A673 (cell line): ENCODE results near the gene JAG2. TPM values are rescaled to one million over a fixed set of nuclear protein-coding genes. Genes with fewer than 3 reads are reported as not detected.

Experiments
- BruUV-seq: library from RNA; stranded (reverse); fragments of 400-500 nt; replicated peaks from 2 replicates; lab custom pipeline; 2021; lab: Mats Ljungman, UMichigan
- CTCF ChIA-PET: fragments of 300-600 bp; sonication (Branson Sonifier 250); formaldehyde crosslinking; loops from one replicate; lab custom pipeline; 2022; ENCODE audit warnings: antibody characterized with exemption; lab: Charles Lee
- POLR2A ChIA-PET: fragments of 300-600 bp; sonication (Branson Sonifier 250); formaldehyde crosslinking; loops from one replicate; lab custom pipeline; 2022; ENCODE audit warnings: antibody characterized with exemption; ENCODE audit not compliant: low non-redundant PET; lab: Charles Lee
- DNase-seq: peaks from one replicate; pipeline ENCODE4 v3.0.0-alpha.2; 2015; ENCODE audit warnings: low spot score
- H3K27ac ChIP-seq: fragments of 200-600 bp; sonication (generic); 2 replicates; pipeline ENCODE4 v1.5.1; 2016; ENCODE audit warnings: mixed run types, low read depth, mild to moderate bottlenecking, mixed read lengths, antibody characterized with exemption, low read length; ENCODE audit not compliant: poor library complexity, severe bottlenecking
- H3K27me3 ChIP-seq: fragments of 200-600 bp; sonication (generic); replicated peaks from 2 replicates; pipeline ENCODE4 v1.6.1; 2017; ENCODE audit warnings: mixed run types, low read depth, mild to moderate bottlenecking, mixed read lengths, antibody characterized with exemption, low read length; ENCODE audit not compliant: insufficient read depth, poor library complexity
- H3K36me3 ChIP-seq: fragments of 200-600 bp; sonication (generic); 2 replicates; pipeline ENCODE4 v1.6.1; 2016; ENCODE audit warnings: mixed run types, mild to moderate bottlenecking, mixed read lengths, antibody characterized with exemption, low read length; ENCODE audit not compliant: insufficient read depth, poor library complexity, severe bottlenecking
- H3K4me1 ChIP-seq: fragments of 200-600 bp; sonication (generic); 2 replicates; pipeline ENCODE4 v1.6.1; 2017; ENCODE audit warnings: mixed run types, mild to moderate bottlenecking, mixed read lengths, antibody characterized with exemption, low read length; ENCODE audit not compliant: insufficient read depth, poor library complexity, severe bottlenecking
- H3K4me3 ChIP-seq: fragments of 200-600 bp; sonication (generic); 2 replicates; pipeline ENCODE4 v1.5.1; 2016; ENCODE audit warnings: low read depth, mixed run types, mild to moderate bottlenecking, mixed read lengths, low read length; ENCODE audit not compliant: poor library complexity, severe bottlenecking
- H3K9me3 ChIP-seq: fragments of 200-600 bp; sonication (generic); 2 replicates; pipeline ENCODE4 v1.6.1; 2016; ENCODE audit warnings: mixed run types, low read depth, mild to moderate bottlenecking, mixed read lengths, antibody characterized with exemption, low read length; ENCODE audit not compliant: poor library complexity, severe bottlenecking
- CTCF ChIP-seq: fragments of 300-800, 200-600 bp; sonication (generic); conservative IDR thresholded peaks from 2 replicates; pipeline ENCODE4 v1.5.1; 2017; ENCODE audit warnings: low read depth, mild to moderate bottlenecking, antibody characterized with exemption, low read length, moderate library complexity, mixed read lengths
- EZH2 ChIP-seq: fragments of 200-600 bp; sonication (generic); IDR thresholded peaks from 2 replicates; pipeline ENCODE4 v1.6.1; 2017; ENCODE audit warnings: borderline replicate concordance, low read depth, mild to moderate bottlenecking, mixed read lengths, antibody characterized with exemption, low read length; ENCODE audit not compliant: poor library complexity, severe bottlenecking
- intact Hi-C: fragments of 100-400 bp; cut with micrococcal nuclease; formaldehyde crosslinking; loops from one replicate; pipeline ENCODE4 v1.10.0; 2022; ENCODE audit not compliant: unreplicated experiment
- total RNA-seq: library from RNA; stranded (reverse); gene quantifications from 2 replicates; pipeline ENCODE4 v1.2.3, GENCODE V29; 2021

Gene JAG2
- total RNA-seq, 1 experiment from 2014 or later: 14.3 TPM

DNA sequence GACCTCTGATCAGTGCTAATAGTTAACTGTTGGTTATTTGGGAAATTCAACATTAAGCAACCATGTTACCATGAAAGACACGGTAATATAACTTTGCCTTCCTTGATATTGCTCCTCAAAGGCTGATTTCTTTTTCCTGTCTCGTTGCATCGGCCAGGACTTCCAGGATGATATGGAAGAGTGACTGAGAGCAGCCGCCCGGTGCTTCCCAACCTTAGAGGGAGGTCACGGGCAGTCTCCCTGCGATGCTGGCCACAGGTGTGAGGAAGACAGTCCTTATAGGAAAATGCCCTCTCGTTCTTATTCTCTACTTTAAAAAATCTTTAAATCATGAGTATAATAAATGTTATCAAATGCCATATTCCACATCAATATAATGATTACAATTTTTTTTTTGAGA lies 70.3 kb downstream of the JAG2 start:
- BruUV-seq: no TSS peak
- no peaks in the 10 kb centered on the region for H3K36me3 ChIP-seq
- no peak overlapping the region for H3K4me3 ChIP-seq
- no peak overlapping the region for H3K27ac ChIP-seq
- ChIA-PET CTCF (no interaction called here), POLR2A (no interaction called here)
- no peak for TF ChIP-seq CTCF
- no peak for TF ChIP-seq EZH2
- intact Hi-C loops: no loop called here
- no peaks in the 10 kb centered on the region for H3K9me3 ChIP-seq
- H3K27me3 ChIP-seq: peaks cover 3% of the 10 kb centered on the region
- no peak for DNase-seq
- peaks cover 9% of the 10 kb centered on the region for H3K4me1 ChIP-seq

DNA sequence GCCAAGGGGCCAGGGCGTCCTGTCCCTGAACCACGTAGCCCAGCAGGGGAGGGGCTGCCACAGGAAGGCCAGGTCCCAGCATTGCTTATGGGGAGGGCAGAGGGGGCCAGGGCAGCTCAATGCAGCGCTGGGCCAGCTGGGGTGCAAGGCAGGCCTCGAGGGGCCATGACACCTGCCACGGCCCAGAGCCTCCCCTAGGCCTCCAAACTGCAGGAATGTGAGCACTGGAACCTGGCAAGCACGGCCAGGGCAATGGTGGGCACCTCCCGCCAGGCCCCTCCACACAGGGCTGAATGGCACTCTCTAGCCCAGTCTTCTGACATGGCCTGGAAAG lies 70.8 kb downstream of the JAG2 start:
- intact Hi-C loops: no loop called here
- POLR2A ChIA-PET: no interaction called here
- no peak for DNase-seq

GRCh38 chr14:105096206-105096875 lies 72.2 kb downstream of the JAG2 start:
- H3K4me1 ChIP-seq: peaks cover 14% of the 10 kb centered on the region
- no peak overlapping the region for H3K4me3 ChIP-seq
- BruUV-seq: no TSS peak
- intact Hi-C loops: no loop called here
- no peaks in the 10 kb centered on the region for H3K27me3 ChIP-seq
- no peaks in the 10 kb centered on the region for H3K9me3 ChIP-seq
- DNase-seq: no peak
- no peak overlapping the region for H3K27ac ChIP-seq
- H3K36me3 ChIP-seq: no peaks in the 10 kb centered on the region
- TF ChIP-seq CTCF (no peak), EZH2 (no peak)
- ChIA-PET POLR2A (no interaction called here), CTCF (no interaction called here)

More for the DNA sequence above, 70.8 kb downstream of the JAG2 start:
- BruUV-seq: no TSS peak
- Histone ChIP-seq H3K27me3 (no peaks in the 10 kb centered on the region), H3K36me3 (no peaks in the 10 kb centered on the region), H3K27ac (no peak overlapping the region), H3K9me3 (no peaks in the 10 kb centered on the region), H3K4me3 (no peak overlapping the region), H3K4me1 (peaks cover 12% of the 10 kb centered on the region)
- CTCF ChIA-PET: no interaction called here
- TF ChIP-seq CTCF: no peak
- no peak for TF ChIP-seq EZH2
